Fibroblast of mammary gland (primary cell): ENCODE measurements around the gene EPHA4.

Experiments used
- DNase-seq: peaks from one replicate; pipeline ENCODE4 v3.0.0-alpha.2; 2010; ENCODE audit warnings: low read depth
- H3K4me3 ChIP-seq: 2 replicates; pipeline ENCODE4 v1.5.1; 2011; ENCODE audit warnings: low read depth, mild to moderate bottlenecking, low read length, moderate library complexity; ENCODE audit not compliant: control insufficient read depth
- TF ChIP-seq, protein P1 (sequence below): conservative IDR thresholded peaks from 2 replicates; pipeline ENCODE4 v1.5.1; 2011; ENCODE audit warnings: low read depth, low read length, inconsistent platforms; ENCODE audit not compliant: control insufficient read depth, insufficient read depth

The EPHA4 gene

GRCh38 chr2:221503965-221504364 lies 68.1 kb downstream of the EPHA4 start:
- no peak overlapping the region for H3K4me3 ChIP-seq
- no peak for DNase-seq

GRCh38 chr2:221502270-221503010 lies 69.7 kb downstream of the EPHA4 start:
- no peak overlapping the region for H3K4me3 ChIP-seq
- TF ChIP-seq, protein P1, sequence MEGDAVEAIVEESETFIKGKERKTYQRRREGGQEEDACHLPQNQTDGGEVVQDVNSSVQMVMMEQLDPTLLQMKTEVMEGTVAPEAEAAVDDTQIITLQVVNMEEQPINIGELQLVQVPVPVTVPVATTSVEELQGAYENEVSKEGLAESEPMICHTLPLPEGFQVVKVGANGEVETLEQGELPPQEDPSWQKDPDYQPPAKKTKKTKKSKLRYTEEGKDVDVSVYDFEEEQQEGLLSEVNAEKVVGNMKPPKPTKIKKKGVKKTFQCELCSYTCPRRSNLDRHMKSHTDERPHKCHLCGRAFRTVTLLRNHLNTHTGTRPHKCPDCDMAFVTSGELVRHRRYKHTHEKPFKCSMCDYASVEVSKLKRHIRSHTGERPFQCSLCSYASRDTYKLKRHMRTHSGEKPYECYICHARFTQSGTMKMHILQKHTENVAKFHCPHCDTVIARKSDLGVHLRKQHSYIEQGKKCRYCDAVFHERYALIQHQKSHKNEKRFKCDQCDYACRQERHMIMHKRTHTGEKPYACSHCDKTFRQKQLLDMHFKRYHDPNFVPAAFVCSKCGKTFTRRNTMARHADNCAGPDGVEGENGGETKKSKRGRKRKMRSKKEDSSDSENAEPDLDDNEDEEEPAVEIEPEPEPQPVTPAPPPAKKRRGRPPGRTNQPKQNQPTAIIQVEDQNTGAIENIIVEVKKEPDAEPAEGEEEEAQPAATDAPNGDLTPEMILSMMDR = no peak
- DNase-seq = peak; percentile 85

More at GRCh38 chr2:221503965-221504364, 68.1 kb downstream of the EPHA4 start:
- TF ChIP-seq, protein P1 = no peak

- H3K4me3 ChIP-seq = no peak overlapping the region
- no peak for DNase-seq
- TF ChIP-seq, protein P1 = no peak
Measured at GRCh38 chr2:221501883-221502269, 70.2 kb downstream of the EPHA4 start.

GRCh38 chr2:221501210-221501882 lies 70.8 kb downstream of the EPHA4 start:
- TF ChIP-seq, protein P1 = no peak
- no peak overlapping the region for H3K4me3 ChIP-seq
- DNase-seq = peak; percentile 79

DNA sequence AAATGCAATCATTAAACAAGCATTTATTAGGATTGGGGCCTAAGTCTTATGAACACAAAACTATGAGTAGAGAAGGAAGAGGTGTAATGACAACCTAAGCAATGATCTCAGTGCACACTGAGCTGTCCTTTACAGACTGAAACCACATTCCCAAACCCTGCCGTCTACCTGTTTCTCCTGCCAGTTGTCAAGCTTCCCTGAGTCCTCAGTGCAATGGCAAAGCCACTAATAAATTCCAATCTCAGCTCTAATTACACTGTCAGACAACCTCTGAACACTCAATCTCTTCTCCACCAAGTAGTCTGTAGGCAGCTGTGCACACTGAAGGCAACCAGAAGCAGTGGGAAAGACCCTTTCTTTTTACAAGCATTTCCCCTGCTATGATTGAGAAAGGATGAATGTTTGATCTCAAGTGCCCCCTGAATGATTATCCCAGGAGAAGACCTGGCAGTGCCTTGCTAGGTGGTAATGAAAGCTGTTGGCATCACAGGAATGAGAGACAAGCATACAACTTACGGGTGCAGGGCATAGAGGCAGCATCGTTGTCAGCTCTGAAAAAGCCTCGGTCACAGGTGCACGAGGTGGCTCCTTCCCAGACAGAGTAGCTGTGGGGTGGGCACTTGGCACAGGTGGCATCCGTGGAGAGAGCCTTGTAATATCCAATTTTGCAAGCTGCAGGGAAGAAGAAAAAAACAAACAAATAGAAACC lies 71.4 kb downstream of the EPHA4 start:
- no peak for DNase-seq
- no peak overlapping the region for H3K4me3 ChIP-seq
- TF ChIP-seq, protein P1 = no peak

- H3K4me3 ChIP-seq = no peak overlapping the region
- DNase-seq = no peak
- TF ChIP-seq, protein P1 = no peak
Measured at GRCh38 chr2:221495731-221496130, 76.4 kb downstream of the EPHA4 start.
